CD4-positive, alpha-beta T cell treated with Interleukin-6 for 4 hours (primary cell): ENCODE results near the gene GSTM1.
A peak's percentile ranks its signal among the peaks of the same experiment; 100 is the strongest.
"Not testable (repeated sequence)": the region's sequence is repeated elsewhere in the genome, so short reads cannot be mapped to it uniquely, and the experiment has no call there.

Experiments
- DNase-seq: peaks from one replicate; pipeline ENCODE4 v3.0.0-alpha.2; 2020; ENCODE audit warnings: mixed read lengths

The GSTM1 gene

DNA sequence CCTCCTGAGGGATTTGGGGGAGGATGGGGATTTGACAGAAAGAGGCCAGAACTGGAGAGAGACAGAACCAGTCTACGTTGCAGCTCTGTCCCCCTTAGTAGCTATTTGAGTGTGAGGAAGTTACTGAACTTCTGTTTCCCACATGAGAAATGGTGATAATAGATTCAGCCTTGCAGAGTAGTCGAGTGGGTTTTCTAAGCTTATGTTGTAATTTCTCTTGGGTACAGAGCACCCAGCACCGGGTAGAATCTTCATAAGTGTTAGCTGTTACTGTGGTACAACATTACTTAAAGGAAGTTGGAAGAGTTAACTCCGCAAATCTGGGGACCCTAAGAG, 27.0 kb upstream of the GSTM1 start:
- not testable (repeated sequence) for DNase-seq

DNA sequence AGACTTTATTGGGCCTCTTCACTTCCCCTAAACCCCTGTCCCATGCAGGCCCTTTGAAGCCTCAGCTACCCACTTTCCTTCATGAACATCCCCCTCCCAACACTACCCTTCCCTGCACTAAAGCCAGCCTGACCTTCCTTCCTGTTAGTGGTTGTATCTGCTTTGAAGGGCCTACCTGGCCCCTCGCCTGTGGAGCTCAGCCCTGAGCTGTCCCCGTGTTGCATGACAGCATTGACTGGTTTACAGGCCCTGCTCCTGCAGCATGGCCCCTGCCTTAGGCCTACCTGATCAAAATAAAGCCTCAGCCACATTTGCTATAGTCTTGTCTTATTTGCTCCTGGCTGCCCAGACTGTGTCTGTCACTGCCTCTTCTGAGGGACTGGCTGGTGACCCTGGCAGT, 26.2 kb upstream of the GSTM1 start:
- DNase-seq: no peak

DNA sequence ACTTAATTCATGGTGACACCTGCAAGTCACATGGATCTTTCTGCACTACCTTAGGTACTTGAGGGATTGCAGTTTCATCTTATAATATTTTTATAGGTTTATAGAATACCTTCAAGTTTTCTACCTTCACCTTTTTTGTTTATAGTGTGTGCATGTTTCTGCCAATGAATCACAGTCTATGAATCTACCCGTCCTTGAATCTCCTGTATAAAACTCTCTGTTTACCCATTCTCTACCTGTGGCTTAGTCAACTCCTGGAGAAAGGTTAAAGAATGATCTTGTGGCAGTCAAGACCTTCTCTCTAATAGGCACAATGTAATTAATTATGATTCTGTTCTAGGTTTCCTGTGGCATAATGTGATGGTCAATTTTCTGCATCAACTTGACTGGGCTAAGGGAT, 22.9 kb upstream of the GSTM1 start:
- no peak for DNase-seq

DNA sequence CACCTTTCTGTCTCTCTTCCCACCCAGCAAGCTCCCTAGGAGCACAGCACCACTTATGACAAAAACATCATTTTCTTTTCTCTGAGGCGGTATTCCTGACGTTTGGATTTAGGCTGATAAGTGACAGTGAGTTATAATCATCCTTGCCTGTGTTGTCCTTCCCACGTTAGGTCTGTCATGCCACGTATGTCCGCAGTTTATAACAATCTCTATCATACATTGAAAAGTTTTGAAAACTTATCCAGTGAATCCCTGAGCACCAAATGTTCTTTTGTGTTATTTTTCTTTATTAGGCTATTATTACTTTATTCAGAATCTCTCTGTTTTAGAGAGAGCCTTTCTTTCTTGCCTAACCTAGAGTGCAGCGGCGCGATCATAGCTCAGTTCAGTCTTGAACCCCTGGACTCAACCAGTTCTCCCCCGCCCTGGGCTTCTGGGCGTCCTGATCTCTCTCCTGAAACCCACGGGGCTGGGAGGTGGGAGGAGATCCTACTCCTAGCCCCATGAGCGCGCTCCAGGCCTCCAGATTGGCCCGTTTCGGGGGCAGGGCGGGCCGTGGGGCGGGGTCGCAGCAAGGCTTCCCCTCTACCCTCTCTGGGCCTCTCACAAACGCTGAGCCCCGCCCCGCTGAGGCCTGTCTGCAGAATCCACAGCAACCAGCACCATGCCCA, 20.0 kb upstream of the GSTM1 start, which contains the start of gene GSTM2:
Gene GSTM2 (plus strand): TSS at position 606 of the 671 bp plus-strand sequence. CDS start 59 bp downstream, at position 665.
- peak; percentile 94 for DNase-seq

DNA sequence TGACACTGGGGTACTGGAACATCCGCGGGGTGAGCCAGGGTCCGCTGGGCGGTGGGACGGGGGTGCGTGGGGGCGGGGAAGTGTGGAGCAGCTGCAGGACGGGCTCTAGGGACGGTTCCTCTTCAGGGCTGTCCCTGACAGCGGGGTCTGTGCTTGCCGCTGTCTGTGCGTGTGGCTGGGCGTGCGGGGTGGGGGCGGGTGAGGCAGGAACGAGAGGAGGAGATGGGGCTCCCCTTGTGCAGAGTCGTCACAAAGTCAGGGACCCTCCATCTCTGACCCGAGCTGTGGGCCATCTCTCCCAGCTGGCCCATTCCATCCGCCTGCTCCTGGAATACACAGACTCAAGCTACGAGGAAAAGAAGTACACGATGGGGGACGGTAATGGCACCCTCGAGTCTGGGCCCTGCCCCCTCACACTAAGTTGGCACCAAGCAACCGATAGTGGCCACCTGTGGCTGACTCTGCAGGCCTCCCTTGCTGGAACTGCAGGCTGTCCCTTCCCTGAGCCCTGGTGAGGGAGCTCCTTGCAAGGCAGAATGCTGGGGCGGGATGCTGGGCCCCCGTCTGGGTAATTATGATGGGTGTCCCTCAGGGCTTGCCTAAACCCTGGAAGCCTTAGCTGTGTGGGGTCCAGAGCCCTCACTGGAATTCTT, 19.4 kb upstream of the GSTM1 start:
- DNase-seq: no peak

DNA sequence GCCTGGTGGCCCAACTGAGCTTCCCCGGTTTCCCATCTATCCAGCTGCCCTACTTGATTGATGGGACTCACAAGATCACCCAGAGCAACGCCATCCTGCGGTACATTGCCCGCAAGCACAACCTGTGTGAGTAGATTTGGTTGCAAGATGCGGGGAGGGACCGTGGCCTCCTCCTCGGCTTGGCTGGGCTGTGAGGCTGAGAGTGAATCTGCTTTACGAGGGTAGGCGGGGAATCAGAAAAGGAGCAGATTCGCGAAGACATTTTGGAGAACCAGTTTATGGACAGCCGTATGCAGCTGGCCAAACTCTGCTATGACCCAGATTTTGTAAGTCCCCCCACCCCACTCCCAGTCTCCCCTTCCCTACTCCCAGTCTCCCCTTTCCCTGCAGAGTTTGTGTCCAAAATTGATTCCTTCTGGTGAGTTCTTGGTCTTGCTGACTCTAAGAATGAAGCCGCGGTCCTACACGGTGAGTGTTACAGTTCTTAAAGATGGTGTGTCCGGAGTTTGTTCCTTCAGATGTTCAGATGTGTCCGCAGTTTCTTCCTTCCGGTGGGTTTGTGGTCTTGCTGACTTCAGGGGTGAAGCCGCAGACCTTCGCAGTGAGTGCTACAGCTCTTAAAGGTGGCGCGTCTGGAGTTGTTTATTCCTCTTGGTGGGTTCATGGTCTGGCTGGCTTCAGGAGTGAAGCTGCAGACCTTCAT, 18.2 kb upstream of the GSTM1 start:
- no peak for DNase-seq

DNA sequence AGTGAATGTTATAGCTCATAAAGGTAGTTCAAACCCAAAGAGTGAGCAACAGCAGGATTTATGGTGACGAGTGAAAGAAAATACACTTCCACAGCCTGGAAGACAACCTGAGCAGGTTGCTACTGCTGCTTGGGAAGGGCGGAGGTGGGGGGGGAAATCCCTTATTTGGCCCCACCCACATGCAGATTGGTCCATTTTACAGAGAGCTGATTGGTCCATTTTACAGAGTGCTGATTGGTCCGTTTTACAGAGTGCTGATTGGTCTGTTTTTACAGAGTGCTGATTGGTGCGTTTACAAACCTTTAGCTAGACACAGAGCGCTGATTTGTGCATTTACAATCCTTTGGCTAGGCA, 17.7 kb upstream of the GSTM1 start:
- DNase-seq: not testable (repeated sequence)

DNA sequence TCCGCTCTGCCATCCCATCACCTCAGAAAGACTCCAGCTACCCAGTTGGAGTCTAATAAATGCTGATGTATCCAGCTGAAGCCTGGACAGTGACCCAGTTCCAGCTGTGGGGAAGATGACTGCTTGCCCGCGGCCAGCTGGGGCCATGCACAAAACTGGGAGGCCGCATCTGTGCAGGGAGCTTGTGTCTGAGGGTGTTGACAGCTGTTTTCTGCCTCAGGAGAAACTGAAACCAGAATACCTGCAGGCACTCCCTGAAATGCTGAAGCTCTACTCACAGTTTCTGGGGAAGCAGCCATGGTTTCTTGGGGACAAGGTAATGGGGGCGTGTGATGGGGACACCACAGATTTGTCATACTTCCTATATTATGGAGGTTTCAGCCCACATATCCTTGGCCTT, 16.6 kb upstream of the GSTM1 start:
- no peak for DNase-seq

DNA sequence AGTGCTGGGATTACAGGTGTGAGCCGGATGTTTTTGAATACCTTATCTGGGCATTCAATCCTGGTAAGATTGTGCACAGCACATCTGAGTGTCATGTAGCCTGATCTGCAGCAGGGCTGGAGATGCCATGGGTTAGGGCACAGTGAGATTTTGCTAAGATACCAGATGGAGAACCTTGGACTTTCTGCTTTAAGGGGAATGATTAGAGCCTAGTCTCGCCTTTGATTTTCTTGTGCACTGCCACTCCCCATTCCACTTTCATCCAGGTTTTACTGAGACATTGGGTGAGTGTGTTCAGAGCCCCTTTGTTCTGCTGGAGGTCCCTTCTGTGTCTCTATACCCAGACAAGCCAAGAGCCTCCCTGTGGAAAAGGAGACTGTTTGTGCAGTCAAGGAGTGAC, 13.8 kb upstream of the GSTM1 start:
- not testable (repeated sequence) for DNase-seq

DNA sequence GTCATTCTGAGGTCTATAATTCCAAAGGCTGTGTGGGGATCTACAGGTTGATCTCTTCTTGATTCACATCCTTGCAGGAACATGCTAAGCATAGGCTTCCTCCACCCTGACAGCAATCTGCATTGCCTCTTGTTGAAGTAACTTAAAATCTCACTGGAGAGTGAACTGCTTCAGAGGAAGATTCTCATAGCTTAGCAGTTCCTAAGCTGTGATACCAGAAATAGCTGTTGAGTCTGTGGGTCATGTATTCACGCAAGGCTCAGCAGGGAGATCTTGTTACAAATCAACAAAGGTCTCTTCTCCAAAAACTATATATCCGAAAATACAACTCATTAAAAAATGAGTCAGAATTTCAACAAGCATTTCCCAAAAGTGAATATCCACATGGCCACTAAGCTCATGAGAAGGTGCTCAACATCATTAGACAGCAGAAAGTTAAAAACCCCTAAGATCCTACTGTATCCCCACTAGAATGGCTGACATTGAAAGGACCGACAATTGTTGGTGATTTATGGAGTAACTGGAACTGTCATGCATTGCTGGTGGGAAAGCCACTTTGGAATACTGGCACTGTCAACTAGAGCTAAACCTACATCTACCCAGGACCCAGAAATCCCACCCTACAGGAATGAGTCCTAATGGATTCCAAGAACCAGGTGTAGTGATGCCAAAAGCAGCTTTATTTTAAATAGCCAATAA, 10.8 kb upstream of the GSTM1 start:
- DNase-seq: not testable (repeated sequence)

DNA sequence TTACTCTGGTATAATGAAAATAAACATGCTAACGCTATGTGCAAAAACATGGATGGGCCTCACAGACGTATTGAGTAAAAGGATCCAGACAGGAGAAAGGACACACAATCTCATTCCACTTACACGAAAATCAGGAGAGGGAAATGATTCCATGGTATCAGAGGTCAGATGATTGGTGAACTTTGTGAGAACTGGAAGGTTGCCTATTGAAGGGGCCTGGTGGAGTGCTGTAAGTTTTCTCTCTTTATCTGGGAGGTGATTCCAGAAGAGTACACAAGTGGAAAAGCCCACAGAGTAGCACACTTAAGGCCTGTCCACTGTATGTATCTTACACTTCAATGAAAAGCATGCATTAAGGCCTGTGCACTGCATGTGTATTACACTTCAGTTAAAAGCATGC, 10.2 kb upstream of the GSTM1 start:
- DNase-seq: no peak

DNA sequence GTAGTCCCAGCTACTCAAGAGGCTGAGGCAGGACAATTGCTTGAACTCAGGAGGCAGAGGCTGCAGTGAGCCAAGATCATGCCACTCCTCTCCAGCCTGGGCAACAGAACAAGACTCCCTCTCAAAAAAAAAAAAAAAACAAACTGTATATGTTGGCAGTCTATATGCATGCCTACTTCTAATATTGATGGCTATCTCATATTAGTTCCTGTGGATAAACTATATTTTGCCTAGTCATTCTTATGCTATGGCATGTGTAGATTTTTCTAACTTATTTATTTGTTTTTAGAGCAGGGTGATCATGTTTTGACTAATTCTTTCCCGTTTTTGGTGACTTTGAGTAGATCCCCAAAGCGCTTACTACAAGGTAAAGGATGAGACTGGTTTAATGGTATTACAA, 9.0 kb upstream of the GSTM1 start:
- not testable (repeated sequence) for DNase-seq

DNA sequence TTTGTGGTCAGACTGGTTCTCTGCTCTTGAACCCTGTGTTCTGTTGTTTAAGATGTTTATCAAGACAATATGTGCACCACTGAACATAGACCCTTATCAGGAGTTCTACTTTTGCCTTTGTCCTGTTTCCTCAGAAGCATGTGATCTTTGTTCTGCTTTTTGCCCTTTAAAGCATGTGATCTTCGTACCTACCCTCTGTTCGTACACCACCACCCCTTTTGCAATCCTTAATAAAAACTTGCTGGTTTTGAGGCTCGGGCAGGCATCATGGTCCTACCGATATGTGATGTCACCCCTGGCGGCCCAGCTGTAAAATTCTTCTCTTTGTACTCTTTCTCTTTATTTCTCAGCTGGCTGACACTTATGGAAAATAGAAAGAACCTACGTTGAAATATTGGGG, 2.8 kb upstream of the GSTM1 start:
- not testable (repeated sequence) for DNase-seq

DNA sequence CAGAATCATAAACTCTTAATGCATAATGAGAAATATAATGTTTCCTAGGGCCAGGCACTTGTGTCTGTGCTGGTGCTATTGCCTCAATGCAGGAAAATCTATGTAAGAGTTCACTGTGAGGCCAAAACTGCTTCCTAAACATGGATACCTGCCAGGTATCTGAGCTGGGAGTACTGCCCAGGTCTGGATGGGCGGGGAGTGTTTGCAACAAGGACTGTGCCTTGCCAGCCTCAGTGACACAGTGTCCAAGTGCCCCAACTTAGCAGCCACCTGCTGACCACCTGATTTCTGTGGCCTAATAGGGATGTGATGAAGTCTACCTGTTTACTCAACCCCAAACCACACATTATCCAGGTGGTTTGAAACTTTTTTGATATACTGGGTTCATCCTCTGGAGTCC, 2.2 kb upstream of the GSTM1 start:
- not testable (repeated sequence) for DNase-seq

DNA sequence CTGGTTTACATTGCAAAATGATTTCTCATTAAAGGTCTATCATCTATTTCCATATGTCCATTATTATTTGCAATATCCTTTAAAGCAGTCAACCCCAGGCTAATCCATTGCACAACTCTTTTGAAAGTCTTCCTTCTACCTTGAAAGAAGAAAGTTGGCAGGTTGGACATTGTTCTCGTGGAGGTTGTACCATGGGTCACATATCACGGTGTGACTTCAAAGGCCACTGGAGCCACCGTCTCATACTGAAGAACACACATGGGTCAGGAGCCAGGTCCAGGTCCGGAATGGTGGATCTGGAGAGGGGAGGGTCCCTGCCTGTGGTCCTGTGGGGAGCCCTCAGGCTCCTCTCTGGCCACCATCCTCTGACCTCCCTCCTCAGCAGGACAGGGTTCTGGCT, 1.7 kb upstream of the GSTM1 start:
- not testable (repeated sequence) for DNase-seq

DNA sequence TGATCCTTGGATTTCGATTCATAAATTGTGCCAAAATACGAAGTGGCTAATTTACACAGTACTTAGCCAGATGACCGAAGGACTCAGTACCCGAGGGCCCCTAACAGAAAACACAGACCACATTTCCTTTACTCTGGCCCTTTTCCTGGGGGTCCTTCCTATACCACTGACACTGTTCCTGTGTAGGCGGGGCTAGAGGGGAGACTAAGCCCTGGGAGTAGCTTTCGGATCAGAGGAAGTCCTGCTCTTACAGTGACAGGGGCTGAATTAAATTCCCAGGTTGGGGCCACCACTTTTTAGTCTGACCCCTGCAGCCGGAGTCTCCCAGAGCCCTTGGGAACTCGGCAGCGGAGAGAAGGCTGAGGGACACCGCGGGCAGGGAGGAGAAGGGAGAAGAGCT, 508 bp upstream of the GSTM1 start:
- not testable (repeated sequence) for DNase-seq

DNA sequence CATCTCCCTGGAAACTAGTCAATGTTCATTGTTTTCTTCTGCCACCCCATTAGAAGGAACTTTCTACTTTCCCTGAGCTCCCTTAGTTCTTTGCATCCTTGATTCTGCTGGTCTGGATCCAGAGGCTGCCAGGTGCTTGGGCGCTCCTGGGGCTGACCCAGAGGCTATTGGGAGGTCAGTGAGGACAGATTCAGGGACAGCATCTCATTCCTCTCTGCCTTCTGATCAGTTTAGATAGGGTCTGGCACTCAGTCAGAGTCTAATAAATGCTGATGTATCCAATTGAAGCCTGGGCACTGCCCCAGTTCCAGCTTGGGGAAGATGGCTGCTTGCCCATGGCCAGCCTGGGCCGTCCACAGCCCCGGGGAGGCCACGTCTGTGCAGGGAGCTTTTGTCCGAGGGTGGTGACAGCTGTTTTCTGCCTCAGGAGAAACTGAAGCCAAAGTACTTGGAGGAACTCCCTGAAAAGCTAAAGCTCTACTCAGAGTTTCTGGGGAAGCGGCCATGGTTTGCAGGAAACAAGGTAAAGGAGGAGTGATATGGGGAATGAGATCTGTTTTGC, 2.3 kb downstream of the GSTM1 start:
- DNase-seq: no peak

DNA sequence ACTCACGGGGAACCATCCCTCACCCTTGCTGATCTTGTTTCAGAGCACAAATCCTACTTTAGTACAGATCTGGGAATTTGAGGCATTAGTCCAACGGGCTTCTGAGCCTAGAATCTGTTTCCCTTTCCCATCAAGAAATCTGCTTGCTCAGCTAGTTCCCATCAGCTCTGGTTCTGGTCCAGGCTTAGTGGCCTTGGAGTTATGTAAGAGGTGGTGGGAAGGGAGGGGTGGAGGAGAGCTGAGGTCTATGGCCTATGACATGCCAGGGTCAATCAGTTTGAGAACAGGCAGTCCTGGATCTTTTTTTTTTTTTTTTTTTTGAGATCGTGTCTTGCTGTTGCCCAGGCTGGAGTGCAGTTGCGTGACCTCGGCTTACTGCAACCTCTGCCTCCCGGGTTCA, 4.1 kb downstream of the GSTM1 start:
- DNase-seq: no peak

DNA sequence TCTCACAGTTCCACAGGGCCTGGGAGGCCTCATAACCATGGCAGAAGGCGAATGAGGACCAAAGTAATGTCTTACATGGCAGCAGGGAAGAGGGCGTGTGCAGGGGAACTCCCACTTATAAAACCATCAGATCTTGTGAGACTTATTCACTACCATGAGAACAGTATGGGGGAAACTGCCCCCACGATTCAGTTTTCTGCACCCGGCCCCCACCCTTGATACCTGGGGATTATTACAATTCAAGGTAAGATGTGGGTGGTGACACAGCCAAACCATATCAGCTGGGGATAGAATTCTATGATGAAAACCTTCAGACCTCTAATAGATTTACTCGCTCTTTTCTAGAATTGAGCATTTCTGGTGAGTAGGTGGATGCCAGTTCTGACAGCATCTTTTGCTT, 6.8 kb downstream of the GSTM1 start:
- not testable (repeated sequence) for DNase-seq

DNA sequence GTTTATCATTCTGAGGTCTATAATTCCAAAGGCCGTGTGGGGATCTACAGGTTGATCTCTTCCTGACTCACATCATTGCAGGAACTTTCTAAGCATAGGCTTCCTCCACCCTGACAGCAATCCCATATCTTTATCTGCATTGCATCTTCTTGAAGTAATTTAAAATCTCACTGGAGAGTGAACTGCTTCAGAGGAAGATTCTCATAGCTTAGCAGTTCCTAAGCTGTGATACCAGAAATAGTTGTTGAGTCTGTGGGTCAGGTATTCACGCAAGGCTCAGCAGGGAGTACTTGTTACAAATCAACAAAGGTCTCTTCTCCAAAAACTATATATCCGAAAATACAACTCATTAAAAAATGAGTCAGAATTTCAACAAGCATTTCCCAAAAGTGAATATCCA, 7.5 kb downstream of the GSTM1 start:
- not testable (repeated sequence) for DNase-seq

DNA sequence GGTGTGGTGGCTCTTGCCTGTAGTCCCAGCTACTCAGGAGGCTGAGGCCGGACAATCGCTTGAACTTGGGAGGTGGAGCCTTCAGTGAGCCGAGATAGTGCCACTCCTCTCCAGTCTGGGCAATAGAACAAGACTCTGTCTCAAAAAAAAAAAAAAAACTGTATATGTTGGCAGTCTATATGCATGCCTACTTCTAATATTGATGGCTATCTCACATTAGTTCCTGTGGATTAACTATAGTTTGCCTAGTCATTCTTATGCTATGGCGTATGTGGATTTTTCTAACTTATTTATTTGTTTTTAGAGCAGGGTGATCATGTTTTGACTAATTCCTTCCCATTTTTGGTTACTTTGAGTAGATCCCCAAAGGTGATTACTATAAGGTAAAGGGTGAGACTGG, 9.4 kb downstream of the GSTM1 start:
- DNase-seq: no peak

DNA sequence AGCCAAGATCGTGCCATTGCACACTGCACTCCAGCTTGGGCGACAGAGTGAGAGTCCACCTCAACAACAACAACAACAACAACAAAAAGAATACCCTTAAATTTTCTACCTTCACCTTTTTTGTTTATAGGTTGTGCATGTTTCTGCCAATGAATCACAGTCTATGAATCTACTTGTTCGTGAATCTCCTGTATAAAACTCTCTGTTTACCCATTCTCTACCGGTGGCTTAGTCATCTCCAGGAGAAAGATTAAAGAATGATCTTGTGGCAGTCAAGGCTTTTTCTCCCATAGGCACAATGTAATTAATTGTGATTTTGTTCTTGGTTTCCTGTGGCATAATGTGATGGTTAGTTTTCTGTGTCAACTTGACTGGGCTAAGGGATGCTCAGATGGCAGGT, 10.2 kb downstream of the GSTM1 start:
- DNase-seq: not testable (repeated sequence)

DNA sequence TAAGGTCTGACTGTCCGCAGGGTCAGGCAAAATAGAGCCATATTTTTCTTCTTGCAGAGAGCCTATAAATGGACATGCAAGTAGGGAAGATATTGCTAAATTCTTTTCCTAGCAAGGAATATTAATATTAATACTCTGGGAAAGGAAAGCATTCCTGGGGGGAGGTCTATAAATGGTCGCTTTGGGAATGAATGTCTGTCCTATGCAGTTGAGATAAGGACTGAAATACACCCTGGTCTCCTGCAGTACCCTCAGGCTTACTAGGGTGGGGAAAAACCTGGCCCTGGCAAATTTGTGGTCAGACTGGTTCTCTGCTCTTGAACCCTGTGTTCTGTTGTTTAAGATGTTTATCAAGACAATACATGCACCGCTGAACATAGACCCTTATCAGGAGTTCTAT, 15.3 kb downstream of the GSTM1 start:
- not testable (repeated sequence) for DNase-seq
